RPMI7951 (cell line): ENCODE results near the gene LPP. TPM values are rescaled to one million over a fixed set of nuclear protein-coding genes. Genes with fewer than 3 reads are reported as not detected.
A peak's percentile ranks its signal among the peaks of the same experiment; 100 is the strongest.
"Not testable (repeated sequence)": the region's sequence is repeated elsewhere in the genome, so short reads cannot be mapped to it uniquely, and the experiment has no call there.

Source experiments
- DNase-seq: peaks from one replicate; pipeline ENCODE4 v3.0.0-alpha.2; 2012; ENCODE audit warnings: low read depth
- total RNA-seq: library from RNA; depleted of rRNA; stranded (reverse); fragments of >200 nt; shearing (Covaris generic); gene quantifications from 2 replicates; pipeline ENCODE4 v1.2.3, GENCODE V29; 2014

Gene LPP
- total RNA-seq, 1 experiment from 2014 or later = 30.2 TPM

- no peak for DNase-seq
Observed at GRCh38 chr3:188396251-188396650, 242.3 kb downstream of the LPP start.

- no peak for DNase-seq
Observed at GRCh38 chr3:188396900-188397299, 242.9 kb downstream of the LPP start.

GRCh38 chr3:188397766-188398705 lies 244.1 kb downstream of the LPP start:
- DNase-seq = no peak

- no peak for DNase-seq
Observed at GRCh38 chr3:188400494-188401243, 246.7 kb downstream of the LPP start.

- no peak for DNase-seq
Observed at GRCh38 chr3:188401244-188401993, 247.5 kb downstream of the LPP start.

- no peak for DNase-seq
Observed at GRCh38 chr3:188402229-188402628, 248.3 kb downstream of the LPP start.

GRCh38 chr3:188403404-188403803 lies 249.4 kb downstream of the LPP start:
- no peak for DNase-seq

- DNase-seq = no peak
Observed at GRCh38 chr3:188404124-188404523, 250.2 kb downstream of the LPP start.

GRCh38 chr3:188404701-188405100 lies 250.7 kb downstream of the LPP start:
- no peak for DNase-seq

- peak; percentile 41 for DNase-seq
Observed at GRCh38 chr3:188407158-188407880, 253.4 kb downstream of the LPP start.

- no peak for DNase-seq
Observed at GRCh38 chr3:188408831-188409230, 254.9 kb downstream of the LPP start.

GRCh38 chr3:188411750-188412149 lies 257.8 kb downstream of the LPP start:
- DNase-seq = no peak

GRCh38 chr3:188415196-188415595 lies 261.2 kb downstream of the LPP start:
- DNase-seq = peak; percentile 55

GRCh38 chr3:188416041-188416440 lies 262.1 kb downstream of the LPP start:
- no peak for DNase-seq

GRCh38 chr3:188417271-188417696 lies 263.3 kb downstream of the LPP start:
- DNase-seq = peak; percentile 83

- DNase-seq = no peak
Observed at GRCh38 chr3:188417766-188418165, 263.8 kb downstream of the LPP start.

- DNase-seq = peak; percentile 89
Observed at GRCh38 chr3:188421151-188421821, 267.3 kb downstream of the LPP start.

GRCh38 chr3:188421836-188422540 lies 268.0 kb downstream of the LPP start:
- DNase-seq = no peak

- not testable (repeated sequence) for DNase-seq
Observed at GRCh38 chr3:188427981-188428380, 274.0 kb downstream of the LPP start.

- no peak for DNase-seq
Observed at GRCh38 chr3:188431040-188431439, 277.1 kb downstream of the LPP start.
